Fibroblast of lung (primary cell): ENCODE measurements around the gene PDK1. TPM values are rescaled to one million over a fixed set of nuclear protein-coding genes. Genes with fewer than 3 reads are reported as not detected.
A peak's percentile ranks its signal among the peaks of the same experiment; 100 is the strongest.

Experiments used
- DNase-seq, 2 donors: peaks; one replicate each; pipeline versions ENCODE4 v3.0.0 to v3.0.0-alpha.2; 2010; ENCODE audit warnings: low read depth in 2 of 2
- H2AFZ ChIP-seq: 2 replicates; pipeline ENCODE4 v1.5.1; 2012; ENCODE audit warnings: low read length, control low read depth, inconsistent platforms
- H3K27ac ChIP-seq: 2 replicates; pipeline ENCODE4 v1.5.1; 2011; ENCODE audit warnings: low read length, control low read depth; ENCODE audit not compliant: insufficient read depth
- H3K27me3 ChIP-seq: 2 replicates; pipeline ENCODE4 v1.5.1; 2011; ENCODE audit warnings: mild to moderate bottlenecking, low read length; ENCODE audit not compliant: control insufficient read depth, insufficient read depth
- H3K36me3 ChIP-seq: 2 replicates; pipeline ENCODE4 v1.5.1; 2011; ENCODE audit warnings: low read length; ENCODE audit not compliant: control insufficient read depth, insufficient read depth
- H3K4me1 ChIP-seq: 2 replicates; pipeline ENCODE4 v1.5.1; 2011; ENCODE audit warnings: low read length; ENCODE audit not compliant: control insufficient read depth, insufficient read depth; ENCODE audit errors: extremely low read depth
- H3K4me2 ChIP-seq: 2 replicates; pipeline ENCODE4 v1.5.1; 2011; ENCODE audit warnings: low read length, control low read depth; ENCODE audit not compliant: insufficient read depth; ENCODE audit errors: extremely low read depth
- H3K4me3 ChIP-seq, 4 experiments: fragments of 200-600 bp in 1 of 4; sonication (generic) in 1 of 4; replicated peaks in 1 of 4; 2 replicates each; pipeline ENCODE4 v1.5.1; 2011 to 2016; ENCODE audit warnings: low read length in 4 of 4, low read depth in 3 of 4, mild to moderate bottlenecking in 3 of 4, control low read depth in 2 of 4, inconsistent platforms in 1 of 4, mixed read lengths in 1 of 4; ENCODE audit not compliant: insufficient read depth in 1 of 4; ENCODE audit errors: control extremely low read depth in 1 of 4
- H3K79me2 ChIP-seq: 2 replicates; pipeline ENCODE4 v1.5.1; 2012; ENCODE audit warnings: mild to moderate bottlenecking, low read length, inconsistent platforms; ENCODE audit not compliant: control insufficient read depth, insufficient read depth
- H3K9ac ChIP-seq: 2 replicates; pipeline ENCODE4 v1.5.1; 2011; ENCODE audit warnings: mild to moderate bottlenecking, low read length, control low read depth; ENCODE audit not compliant: insufficient read depth
- H3K9me3 ChIP-seq: 2 replicates; pipeline ENCODE4 v1.5.1; 2012; ENCODE audit warnings: low read depth, low read length; ENCODE audit not compliant: control insufficient read depth, insufficient read depth
- H4K20me1 ChIP-seq: 2 replicates; pipeline ENCODE4 v1.5.1; 2011; ENCODE audit warnings: low read length; ENCODE audit not compliant: control insufficient read depth, insufficient read depth; ENCODE audit errors: extremely low read depth
- EZH2 ChIP-seq: IDR thresholded peaks from 2 replicates; pipeline ENCODE4 v1.5.1; 2012; ENCODE audit warnings: low read length, control low read depth, mild to moderate bottlenecking; ENCODE audit errors: missing control alignments
- polyA plus RNA-seq, 2 donors: library from polyadenylated mRNA; depleted of rRNA in 1 of 2; stranded (reverse) in 1 of 2; unstranded in 1 of 2; fragments of >200 nt; gene quantifications; 2 replicates each; pipeline ENCODE4 v1.2.1, GENCODE V29; 2011 to 2012; ENCODE audit warnings: missing spikeins in 1 of 2
- total RNA-seq: library from RNA; depleted of rRNA; stranded (reverse); fragments of >200 nt; gene quantifications from 2 replicates; pipeline ENCODE4 v1.2.1, GENCODE V29; 2014
- TF ChIP-seq, protein P1 (sequence below), 2 donors: IDR thresholded peaks in 1 of 2; conservative IDR thresholded peaks in 1 of 2; 1 replicate in 1 of 2; 2 replicates in 1 of 2; pipeline ENCODE4 v1.5.1; 2011 to 2012; ENCODE audit warnings: low read length in 2 of 2, control low read depth in 1 of 2, inconsistent platforms in 1 of 2, low read depth in 1 of 2, mild to moderate bottlenecking in 1 of 2

The PDK1 gene
- total and polyA plus RNA-seq, 2 donors (not counting 1 experiment from before 2014, with no cell fraction given), result 11.2 to 63.0 TPM

DNA sequence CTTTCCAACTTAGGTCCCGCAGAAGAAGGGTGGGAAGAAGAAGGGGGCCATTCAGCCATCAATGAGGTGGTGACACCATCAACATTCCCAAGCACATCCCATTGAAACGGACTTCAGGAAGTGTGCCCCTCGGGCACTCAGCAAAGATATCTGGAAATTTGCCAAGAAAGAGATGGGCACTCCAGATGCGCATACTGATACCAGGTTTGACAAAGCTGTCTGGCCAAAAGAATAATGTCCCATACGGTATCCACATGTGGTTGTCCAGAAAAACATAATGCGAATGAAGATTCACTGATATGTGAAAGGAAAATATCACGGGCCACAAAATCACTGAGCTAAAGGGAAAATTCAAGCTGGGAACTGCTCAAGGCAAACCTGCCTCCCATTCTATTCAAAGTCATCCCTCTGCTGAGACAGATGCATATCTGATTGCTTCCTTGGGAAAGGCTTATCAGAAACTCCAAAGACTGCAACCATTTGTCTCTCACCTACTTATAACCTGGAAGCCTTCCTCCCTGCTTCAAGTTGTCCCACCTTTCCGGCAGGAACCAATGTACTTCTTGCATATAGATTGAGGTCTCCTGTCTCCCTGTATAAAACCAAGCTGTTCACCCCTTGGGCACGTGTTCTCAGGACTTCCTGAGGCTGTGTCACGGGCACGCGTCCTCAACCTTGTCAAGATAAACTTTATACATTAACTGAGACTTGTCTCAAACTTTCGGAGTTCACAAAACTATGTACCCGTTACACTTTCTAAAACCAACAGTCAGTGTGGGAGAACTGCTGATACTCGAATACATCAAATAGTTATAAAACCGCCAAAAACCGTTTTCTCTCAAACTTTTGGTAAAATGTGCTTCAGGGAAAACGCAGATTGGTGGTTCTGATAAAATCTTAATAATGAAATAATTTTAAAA, 1.3 kb upstream of the PDK1 start:
- Histone ChIP-seq H3K4me2 (peak overlapping the region; percentile 44), H3K4me1 (peaks cover 2% of the 10 kb centered on the region), H3K27ac (peak overlapping the region; percentile 97), H3K79me2 (peaks cover 27% of the 10 kb centered on the region), H3K4me3 (peak overlapping the region in 3 of 4 experiments; percentile 70 to 85 (median 81)), H3K9me3 (no peaks in the 10 kb centered on the region), H2AFZ (no peak overlapping the region), H3K9ac (no peak overlapping the region), H3K36me3 (no peaks in the 10 kb centered on the region), H3K27me3 (no peaks in the 10 kb centered on the region), H4K20me1 (no peaks in the 10 kb centered on the region)
- DNase-seq, result no peak
- no peak for TF ChIP-seq EZH2
- TF ChIP-seq, protein P1, sequence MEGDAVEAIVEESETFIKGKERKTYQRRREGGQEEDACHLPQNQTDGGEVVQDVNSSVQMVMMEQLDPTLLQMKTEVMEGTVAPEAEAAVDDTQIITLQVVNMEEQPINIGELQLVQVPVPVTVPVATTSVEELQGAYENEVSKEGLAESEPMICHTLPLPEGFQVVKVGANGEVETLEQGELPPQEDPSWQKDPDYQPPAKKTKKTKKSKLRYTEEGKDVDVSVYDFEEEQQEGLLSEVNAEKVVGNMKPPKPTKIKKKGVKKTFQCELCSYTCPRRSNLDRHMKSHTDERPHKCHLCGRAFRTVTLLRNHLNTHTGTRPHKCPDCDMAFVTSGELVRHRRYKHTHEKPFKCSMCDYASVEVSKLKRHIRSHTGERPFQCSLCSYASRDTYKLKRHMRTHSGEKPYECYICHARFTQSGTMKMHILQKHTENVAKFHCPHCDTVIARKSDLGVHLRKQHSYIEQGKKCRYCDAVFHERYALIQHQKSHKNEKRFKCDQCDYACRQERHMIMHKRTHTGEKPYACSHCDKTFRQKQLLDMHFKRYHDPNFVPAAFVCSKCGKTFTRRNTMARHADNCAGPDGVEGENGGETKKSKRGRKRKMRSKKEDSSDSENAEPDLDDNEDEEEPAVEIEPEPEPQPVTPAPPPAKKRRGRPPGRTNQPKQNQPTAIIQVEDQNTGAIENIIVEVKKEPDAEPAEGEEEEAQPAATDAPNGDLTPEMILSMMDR (conservative IDR thresholded peaks at IDR 0.05 in 1 of 2, IDR thresholded peaks at IDR 0.05 in 1 of 2; ENCODE audit: low read depth in 1 of 2, low read length in 2 of 2), result no peak

DNA sequence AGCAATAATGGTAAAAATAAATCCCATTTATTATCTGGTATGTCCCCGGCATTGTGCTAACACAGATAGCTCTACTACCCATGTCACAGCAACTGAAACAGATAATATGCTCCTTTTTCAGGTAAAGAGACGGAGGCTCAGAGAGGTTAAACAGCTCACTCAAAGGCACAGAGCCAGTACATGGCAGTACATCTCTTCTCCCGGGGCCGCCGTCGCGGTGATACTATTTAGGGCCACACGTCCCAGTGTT, 693 bp upstream of the PDK1 start:
- H2AFZ ChIP-seq, result peak overlapping the region; percentile 97
- no peaks in the 10 kb centered on the region for H4K20me1 ChIP-seq
- H3K27ac ChIP-seq, result peak overlapping the region; percentile 97
- peak overlapping the region; percentile 44 for H3K4me2 ChIP-seq
- H3K36me3 ChIP-seq, result no peaks in the 10 kb centered on the region
- H3K27me3 ChIP-seq, result no peaks in the 10 kb centered on the region
- no peaks in the 10 kb centered on the region for H3K9me3 ChIP-seq
- peak overlapping the region; percentile 88 for H3K9ac ChIP-seq
- H3K4me1 ChIP-seq, result peaks cover 2% of the 10 kb centered on the region
- peaks cover 29% of the 10 kb centered on the region for H3K79me2 ChIP-seq
- no peak for DNase-seq
- H3K4me3 ChIP-seq, result peak overlapping the region; percentile 70 to 88 (median 83)
- no peak for TF ChIP-seq EZH2
- TF ChIP-seq, protein P1 (conservative IDR thresholded peaks at IDR 0.05 in 1 of 2, IDR thresholded peaks at IDR 0.05 in 1 of 2; ENCODE audit: low read depth in 1 of 2, low read length in 2 of 2), result no peak

DNA sequence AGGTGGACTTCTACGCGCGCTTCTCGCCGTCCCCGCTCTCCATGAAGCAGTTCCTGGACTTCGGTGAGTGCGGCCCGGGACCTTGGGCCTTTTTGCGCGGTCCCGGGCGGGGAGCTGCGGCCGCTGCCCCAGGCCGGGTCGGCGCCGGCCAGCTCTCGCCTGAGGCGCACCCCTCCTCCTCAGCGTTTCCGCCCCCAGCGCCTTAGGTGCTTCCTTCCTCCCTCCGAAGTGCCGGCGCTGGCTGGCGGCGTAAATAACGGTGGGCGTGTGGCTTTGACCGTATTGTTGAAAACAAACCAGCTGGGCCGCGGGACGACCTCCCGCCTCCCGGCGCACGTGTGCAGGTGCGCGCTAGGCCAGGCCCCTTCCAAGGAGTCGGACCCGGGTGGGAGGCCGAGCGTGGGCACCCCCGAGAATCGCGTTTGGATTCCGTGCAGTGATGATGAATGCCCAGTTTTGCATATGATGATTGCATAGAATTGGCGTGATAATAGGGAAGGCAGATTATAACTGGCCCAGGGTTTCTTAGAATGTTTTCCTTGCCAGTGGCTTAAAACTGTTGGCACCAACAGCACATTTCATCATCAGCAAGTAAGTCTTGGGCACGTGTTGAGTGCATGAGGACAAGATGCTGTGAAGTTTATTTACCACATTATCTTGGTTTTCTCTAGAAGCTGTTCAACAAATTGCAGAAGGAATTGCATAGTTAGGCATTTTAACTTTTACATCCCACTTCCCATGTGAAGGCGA, 569 bp downstream of the PDK1 start:
- DNase-seq, result peak; percentile 56 to 85
- TF ChIP-seq EZH2, result no peak
- TF ChIP-seq, protein P1 (conservative IDR thresholded peaks at IDR 0.05 in 1 of 2, IDR thresholded peaks at IDR 0.05 in 1 of 2; ENCODE audit: low read depth in 1 of 2, low read length in 2 of 2), result no peak
- H3K9me3 ChIP-seq, result no peaks in the 10 kb centered on the region
- peak overlapping the region; percentile 81 to 88 (median 86) for H3K4me3 ChIP-seq
- peak overlapping the region; percentile 96 for H3K4me2 ChIP-seq
- H3K36me3 ChIP-seq, result no peaks in the 10 kb centered on the region
- H2AFZ ChIP-seq, result peak overlapping the region; percentile 65
- peaks cover 31% of the 10 kb centered on the region for H3K79me2 ChIP-seq
- no peaks in the 10 kb centered on the region for H3K27me3 ChIP-seq
- H3K9ac ChIP-seq, result peak overlapping the region; percentile 92
- peaks cover 2% of the 10 kb centered on the region for H3K4me1 ChIP-seq
- no peaks in the 10 kb centered on the region for H4K20me1 ChIP-seq
- H3K27ac ChIP-seq, result peak overlapping the region; percentile 97
